Right kidney (tissue), 1 donor: ENCODE results near the gene PTGIS.
"Not testable (repeated sequence)": the region's sequence is repeated elsewhere in the genome, so short reads cannot be mapped to it uniquely, and the experiment has no call there.

ENCODE experiments used
- DNase-seq: peaks from one replicate; pipeline ENCODE4 v3.0.0-alpha.2; 2016

Gene PTGIS

DNA sequence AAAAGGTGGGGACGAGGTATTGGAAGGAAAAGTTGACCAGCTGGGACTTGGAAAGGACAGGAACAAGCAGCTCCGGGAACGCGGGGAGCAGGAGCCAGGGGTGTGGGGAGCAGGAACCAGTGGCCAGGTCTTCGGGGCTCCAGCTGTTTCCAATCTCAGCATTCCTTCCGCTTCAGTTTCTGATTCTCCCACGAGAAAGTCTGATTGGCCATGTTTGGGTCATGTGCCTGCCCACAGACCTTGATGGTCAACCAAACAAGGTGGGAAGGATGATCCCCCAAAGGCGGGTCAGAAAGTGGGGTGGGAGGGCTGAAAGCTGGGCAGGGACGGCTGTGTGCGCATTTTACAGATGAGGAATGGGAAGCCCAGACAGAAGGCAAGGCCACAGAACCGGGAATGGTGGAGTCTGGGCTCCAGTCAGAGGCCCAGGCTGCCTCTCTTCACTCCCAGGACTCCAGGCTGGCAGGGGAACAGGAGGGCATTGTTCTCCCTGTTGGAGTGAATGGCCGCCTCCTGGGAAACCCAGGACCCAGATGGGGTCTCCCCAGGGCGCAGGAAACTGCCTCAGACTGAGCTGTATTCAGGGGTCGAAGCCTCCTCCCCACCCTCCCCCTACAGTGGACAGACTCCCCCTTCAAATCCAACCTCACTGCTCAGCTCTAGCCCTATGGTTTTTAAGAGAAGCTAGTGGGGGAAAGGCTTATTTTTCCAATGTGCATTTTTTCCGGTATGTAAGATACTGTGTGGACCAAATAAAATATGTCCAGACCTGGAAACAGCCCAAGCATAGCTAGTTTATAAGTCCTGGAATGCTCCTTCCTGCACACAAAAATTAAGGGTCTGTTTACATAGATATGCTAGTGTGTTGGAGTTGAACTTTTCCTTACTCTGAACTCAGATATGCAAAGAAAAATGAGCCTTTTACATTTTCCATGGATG, 12.2 kb upstream of the PTGIS start:
- DNase-seq, result peak; percentile 54

DNA sequence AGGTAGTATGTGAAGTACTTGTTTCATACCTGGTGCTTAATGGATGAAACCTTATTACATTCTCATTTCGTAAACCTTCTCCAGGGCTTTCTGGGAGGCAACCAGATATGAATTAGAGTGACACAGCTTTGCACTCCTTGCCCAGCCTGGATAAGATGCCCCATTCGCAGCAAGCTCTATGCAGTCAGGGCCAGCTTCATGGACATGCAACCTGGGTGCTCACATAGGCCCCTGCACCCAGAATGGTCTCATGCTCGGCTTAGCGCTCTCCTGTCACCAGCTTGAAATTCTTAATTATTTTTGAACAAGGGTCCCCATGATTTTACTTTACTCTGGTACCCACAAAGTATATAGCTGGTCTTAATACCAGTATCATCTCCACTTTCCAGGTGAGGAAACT, 11.3 kb upstream of the PTGIS start:
- DNase-seq, result no peak

GRCh38 chr20:49578436-49578835, 10.5 kb upstream of the PTGIS start:
- no peak for DNase-seq

GRCh38 chr20:49575551-49576060, 7.7 kb upstream of the PTGIS start:
- no peak for DNase-seq

DNA sequence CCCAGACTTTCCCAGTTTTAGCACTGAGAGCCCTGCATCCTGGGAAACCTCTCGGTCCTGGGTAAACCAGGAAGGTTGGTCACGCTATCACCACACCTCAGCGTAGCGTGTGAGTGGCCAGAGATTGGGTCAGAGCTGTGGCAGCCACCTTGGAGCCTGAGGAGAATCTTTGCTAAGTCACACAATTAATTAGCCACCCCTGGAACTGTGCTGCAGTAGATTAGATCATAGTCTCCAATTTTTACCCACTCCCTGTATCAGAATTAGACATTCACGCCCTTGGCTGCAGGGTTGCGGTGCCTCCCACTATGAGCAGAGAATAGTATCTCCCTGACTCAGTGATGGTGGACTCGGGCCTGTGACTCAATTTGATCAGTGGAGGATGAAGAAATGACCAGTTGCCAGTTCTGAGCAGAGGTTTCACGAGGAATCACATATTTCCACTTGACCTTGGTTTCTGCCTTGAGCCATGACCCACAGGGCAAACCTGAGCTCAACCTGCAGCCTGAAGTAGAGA, 6.0 kb upstream of the PTGIS start:
- no peak for DNase-seq

- DNase-seq, result no peak
Observed at GRCh38 chr20:49572857-49573256, 4.9 kb upstream of the PTGIS start.

- no peak for DNase-seq
Observed at GRCh38 chr20:49571553-49571835, 3.6 kb upstream of the PTGIS start.

GRCh38 chr20:49570828-49571552, 3.1 kb upstream of the PTGIS start:
- DNase-seq, result no peak

GRCh38 chr20:49570161-49570827, 2.4 kb upstream of the PTGIS start:
- DNase-seq, result no peak

DNA sequence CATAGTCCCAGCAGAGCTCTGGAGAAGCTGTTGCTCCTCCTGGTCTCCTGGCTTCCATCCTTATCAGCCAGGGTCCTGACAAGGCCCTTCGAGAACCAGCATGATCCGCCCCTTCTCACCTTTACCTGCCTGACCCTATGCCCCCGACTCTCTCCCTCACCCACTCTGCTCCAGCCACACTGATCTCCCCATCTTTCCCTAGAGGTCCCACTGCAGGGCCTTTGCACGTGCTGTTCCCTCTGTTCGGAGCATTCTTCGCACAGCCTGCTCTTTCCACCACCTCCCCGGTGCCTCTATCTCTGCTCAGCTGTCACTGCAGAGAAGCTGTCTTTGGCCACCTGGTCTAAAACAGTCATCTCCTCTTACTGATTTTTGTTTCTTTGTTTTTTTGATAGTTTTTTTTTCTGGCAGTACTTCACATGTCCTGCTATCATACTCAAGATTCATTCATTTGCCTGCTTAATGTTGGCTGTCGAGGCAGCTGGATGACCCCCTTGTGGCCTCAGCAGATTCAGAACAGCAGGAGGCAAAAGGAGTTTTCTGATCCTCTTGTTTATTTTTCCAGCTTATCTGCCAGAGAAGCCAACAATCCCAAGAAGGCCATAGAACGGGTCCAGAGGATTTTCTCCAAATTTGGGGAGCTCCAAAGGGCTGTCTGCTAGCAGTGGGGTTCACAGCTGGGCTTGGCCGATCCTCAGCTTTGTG, 1.6 kb upstream of the PTGIS start:
- no peak for DNase-seq

DNA sequence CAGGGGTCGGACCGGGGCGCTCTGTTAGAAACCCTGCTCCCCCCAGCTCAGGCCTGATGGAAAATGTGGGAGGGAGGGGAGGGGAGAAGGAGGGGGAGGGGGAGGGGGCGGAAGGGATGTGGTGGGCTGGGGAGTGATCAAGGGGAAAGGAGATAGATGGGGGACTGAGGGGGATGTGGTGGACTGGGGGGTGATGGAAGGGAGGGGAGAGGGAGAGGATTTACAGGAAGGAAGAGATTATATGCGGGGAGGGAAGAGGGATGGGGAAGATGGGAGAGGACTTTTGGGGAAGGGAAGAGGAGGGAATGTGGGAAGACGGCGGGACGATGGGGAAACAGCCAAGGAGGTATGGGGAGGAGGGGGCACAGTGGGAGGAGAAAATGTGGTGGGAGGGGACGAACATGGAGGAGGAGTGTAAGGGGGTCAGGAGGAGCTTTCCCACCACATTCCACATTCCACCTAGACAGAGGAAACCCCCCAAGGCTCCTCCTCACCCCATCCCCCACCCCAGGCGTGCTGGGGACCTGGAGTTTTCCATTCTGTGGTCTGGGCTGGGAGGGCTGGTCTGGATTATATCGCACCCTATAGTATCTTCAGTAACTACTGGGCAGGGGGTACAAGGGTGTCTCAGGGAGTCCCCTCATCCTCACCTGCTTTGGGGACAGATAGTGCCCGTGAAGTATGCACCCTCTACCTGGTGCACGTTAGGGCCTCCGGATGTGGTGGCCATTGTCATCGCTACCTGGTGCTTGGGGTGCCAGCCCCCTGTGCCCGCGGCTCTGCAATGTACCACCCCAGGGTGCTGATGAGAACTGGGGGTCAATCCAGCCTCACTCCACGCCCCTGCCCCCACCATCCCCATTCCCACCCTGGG, 578 bp upstream of the PTGIS start:
- peak; percentile 48 for DNase-seq

DNA sequence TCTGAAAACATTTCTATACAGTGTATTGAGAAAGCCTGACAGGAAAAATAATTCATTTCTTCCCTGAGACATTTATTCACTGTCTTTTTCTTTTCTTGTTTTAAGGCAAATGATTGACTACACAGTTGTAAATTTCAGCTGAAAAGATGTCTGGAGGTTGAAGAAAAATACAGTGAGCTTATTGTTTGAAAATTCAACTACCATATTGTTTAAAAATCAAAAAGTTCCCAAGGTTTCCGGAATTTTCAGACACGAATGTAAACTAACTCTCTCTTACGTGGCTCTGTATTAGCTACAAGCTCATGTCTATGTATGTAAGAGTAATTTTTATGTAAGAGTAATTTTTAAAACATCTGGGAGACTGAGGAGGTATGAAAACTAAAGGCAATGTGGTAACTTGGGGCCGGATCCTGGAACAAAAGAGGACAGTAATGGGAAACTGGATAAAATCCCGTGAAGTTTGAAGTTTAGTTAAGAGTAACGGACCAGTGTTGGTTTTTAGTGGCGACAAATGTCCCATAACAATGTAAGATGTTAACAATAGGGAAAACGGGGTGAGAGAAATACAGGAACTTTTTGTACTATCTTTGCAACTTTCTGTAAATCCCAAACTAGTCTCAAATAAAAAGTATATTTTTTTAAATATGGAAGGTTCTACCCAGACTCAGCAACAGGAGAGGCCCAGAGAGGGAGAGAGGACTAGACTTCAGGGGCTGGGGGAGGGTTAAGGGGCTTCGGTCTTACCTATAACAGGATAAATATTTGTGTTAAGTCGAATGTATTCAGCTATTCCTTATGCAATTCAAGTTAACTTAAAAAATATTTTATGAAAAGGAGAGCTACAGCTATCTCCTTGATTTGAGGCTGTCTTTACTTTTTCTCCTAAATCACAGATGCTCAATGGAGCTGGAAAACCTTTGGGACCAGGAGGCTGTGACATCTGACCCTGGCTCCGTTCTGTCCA, 1.3 kb downstream of the PTGIS start:
- DNase-seq, result no peak

- DNase-seq, result not testable (repeated sequence)
Observed at GRCh38 chr20:49564991-49565390, 2.9 kb downstream of the PTGIS start.

DNA sequence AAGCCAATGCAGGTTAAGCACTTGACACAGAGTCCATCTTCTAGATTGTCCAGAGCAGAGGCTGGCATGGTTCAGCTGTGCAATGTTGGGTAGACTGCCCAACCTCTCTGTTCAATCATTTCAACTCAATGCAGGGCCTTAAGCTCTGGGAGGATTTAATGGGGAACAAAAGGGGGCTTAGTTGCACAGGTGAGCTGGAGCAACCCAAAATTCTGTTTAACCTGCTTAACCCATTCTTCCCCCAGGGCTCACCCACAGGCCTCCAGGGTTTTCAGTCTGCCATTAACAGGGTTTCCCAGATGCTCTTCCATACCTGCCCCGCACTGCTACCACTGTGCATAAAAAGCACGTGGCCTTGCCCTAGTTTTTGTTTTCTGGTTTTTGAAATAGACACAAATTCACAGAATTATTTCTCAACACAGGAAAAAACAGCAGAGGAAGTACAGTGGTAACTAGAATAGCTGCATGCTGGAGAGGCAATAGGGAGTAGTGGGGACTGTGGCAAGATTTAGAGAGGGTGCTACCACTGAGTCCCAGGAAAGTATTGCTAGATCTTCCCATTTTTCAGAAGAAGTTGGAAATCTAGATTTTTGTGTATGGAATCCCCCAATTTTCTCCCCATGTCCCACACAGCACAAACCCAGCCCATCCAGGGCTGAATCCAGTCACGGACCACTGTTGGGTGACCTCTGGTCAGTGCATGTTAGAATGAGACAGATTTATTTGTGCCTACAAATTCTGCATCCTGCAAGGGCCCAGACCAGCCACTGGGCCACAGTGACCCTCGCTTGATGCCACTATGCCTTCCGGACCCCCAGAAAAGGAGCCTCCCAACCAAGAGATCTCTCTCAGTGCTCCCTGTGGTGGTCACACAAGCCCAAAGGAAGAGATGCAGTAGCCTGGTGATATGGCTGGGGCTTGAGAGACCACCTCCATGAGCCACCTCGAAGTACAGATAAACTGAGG, 4.6 kb downstream of the PTGIS start:
- no peak for DNase-seq

DNA sequence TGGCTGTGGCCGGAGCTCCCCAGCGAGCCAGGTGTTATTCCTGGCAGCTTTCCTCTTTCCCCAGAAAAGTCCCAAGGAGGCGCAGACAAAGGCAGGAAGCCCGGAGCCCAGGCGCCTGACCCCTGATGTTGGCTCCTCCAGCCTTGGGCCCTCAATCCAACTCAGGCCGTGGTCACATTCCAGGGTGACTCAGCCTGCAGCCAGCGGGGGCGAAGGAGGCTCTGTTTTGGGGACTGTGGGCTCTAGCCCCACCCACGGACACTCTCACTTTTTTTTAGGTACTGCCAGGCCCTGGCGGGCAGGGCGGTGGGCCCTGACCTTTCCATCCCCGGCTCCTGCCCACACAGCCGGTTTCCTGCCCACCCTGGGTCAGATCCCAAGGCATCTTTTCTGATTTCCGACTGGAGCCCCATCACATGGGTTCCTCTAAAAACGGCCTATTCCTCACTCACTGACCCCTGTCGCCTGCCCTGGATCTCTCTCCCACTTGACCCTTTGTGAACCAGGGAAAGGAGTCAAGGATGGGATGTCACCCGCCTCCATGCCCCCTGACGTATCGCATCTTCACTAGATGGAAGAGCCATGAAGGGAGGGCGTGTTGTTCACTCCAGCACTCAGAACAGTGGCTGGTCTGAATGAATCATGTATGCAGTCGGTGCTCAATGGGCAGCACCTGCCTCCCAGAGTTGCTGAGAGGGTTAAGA, 5.5 kb downstream of the PTGIS start:
- peak; percentile 36 for DNase-seq

GRCh38 chr20:49561806-49562205, 6.1 kb downstream of the PTGIS start:
- no peak for DNase-seq

GRCh38 chr20:49561256-49561655, 6.7 kb downstream of the PTGIS start:
- DNase-seq, result no peak

- DNase-seq, result no peak
Observed at GRCh38 chr20:49560646-49561045, 7.3 kb downstream of the PTGIS start.
